Stimulated activated CD8-positive, alpha-beta memory T cell treated with anti-CD3 and anti-CD28 coated beads, Interleukin-4, amount 100 ng/mL, for 1 hour (primary cell): ENCODE results near the gene UNC50.

Source experiments
- DNase-seq, 2 donors: peaks; one replicate each; pipeline ENCODE4 v3.0.0-alpha.2; 2020; ENCODE audit warnings: low read depth in 2 of 2, low spot score in 1 of 2

UNC50 gene

GRCh38 chr2:98663511-98664090, 55.2 kb downstream of the UNC50 start:
- no peak for DNase-seq

DNA sequence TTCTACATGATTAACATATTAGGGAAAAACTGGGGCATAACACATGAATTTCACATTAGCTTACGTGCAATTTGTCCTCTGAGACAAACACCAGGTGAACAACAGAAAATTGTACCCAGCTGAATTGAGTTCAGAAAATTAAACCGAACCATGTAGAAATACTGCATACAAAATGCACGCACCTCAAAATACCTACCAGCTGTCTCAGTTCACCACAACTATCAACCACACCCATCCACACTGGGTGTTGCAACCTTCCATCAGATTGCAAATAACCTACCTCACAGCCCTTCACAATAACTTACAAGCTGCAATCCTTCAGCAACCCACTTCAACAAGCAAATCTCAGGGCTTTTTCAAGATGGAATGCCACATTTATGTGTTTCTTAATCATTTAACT, 55.9 kb downstream of the UNC50 start:
- DNase-seq, result no peak

- DNase-seq, result no peak
These were observed 57.3 kb downstream of the UNC50 start for GRCh38 chr2:98665677-98666076.
